GM19463 (cell line): ENCODE measurements around the gene IKZF3.
A peak's percentile ranks its signal among the peaks of the same experiment; 100 is the strongest.
"Not testable (repeated sequence)": the region's sequence is repeated elsewhere in the genome, so short reads cannot be mapped to it uniquely, and the experiment has no call there.

ENCODE experiments used
- ATAC-seq: cut with Tn5 transposase; IDR thresholded peaks from one replicate; pipeline ENCODE4 v1.9.1; 2021; ENCODE audit warnings: mild to moderate bottlenecking, moderate library complexity; ENCODE audit not compliant: unreplicated experiment

Gene IKZF3

DNA sequence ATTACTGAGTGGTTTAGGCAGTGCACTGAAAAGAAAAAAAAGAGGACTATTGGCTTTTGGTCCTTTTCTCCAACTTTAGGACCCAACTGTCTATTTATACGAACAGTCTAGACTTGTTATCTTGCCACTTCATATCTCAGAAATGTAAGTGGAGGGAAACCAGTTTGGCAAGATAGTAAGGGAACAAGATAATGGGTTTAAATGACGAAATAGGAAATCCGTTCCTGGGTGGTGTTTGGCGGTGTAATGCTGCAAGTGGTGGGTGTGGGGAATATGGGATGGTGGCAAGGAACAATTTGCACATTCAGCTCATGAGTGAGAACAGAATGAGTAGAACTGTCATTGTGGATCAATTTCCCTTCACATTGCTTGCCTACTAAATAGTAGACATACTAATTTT lies 81.6 kb downstream of the IKZF3 start:
- ATAC-seq = no peak

DNA sequence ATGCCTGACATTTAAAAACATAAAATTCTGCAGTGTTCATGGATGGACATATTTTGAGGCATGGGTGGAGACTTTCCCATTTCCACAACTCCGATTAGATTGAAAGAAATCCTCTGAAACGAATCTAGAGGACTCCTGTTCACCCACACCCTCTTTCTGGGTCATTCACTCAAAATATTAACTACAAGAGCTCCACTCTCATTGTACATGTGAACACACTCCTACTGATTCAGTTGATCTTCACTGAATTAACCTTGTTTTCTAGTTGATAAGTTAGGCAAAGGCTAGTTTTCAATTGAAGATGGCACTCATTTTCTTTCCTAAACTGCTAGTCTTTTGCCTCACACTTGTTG lies 82.3 kb downstream of the IKZF3 start:
- no peak for ATAC-seq

DNA sequence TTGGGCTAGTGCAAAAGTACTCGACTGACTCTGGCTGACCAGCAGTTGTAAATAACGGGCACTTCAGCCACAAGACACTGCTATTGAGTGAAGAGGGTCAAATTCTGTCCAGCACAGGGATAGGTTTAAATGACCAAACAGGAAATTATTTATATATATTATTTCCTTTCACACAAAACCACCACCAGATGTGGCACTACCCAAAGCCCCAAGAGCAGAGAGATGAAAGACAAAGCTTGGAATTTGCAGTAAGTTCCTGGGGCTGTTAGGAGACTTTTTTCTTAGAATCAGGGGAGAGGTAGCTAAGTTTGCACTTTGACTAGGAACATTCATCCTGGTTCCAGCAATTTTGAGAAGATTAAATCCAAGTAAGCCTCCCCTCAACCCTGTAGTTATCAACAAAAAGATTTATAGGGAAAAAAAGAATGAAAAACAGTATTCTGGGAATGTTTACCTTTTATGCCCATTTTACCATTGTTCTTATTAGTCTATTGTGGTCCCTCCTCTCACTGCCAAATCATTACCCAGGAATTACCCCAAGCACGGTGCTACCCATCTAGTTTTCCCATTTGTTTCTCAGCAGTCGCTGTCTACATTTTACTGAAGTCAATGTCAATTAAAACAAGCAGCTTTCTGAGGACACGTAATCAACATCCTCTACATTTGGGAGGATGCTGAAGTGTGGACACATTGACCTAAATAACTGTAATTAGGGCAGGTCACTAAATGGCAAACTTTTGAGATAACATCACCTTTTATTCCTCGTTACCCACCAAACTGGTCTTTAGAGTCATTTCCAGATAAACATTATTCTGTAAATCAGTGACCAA lies 82.9 kb downstream of the IKZF3 start:
- ATAC-seq = no peak

DNA sequence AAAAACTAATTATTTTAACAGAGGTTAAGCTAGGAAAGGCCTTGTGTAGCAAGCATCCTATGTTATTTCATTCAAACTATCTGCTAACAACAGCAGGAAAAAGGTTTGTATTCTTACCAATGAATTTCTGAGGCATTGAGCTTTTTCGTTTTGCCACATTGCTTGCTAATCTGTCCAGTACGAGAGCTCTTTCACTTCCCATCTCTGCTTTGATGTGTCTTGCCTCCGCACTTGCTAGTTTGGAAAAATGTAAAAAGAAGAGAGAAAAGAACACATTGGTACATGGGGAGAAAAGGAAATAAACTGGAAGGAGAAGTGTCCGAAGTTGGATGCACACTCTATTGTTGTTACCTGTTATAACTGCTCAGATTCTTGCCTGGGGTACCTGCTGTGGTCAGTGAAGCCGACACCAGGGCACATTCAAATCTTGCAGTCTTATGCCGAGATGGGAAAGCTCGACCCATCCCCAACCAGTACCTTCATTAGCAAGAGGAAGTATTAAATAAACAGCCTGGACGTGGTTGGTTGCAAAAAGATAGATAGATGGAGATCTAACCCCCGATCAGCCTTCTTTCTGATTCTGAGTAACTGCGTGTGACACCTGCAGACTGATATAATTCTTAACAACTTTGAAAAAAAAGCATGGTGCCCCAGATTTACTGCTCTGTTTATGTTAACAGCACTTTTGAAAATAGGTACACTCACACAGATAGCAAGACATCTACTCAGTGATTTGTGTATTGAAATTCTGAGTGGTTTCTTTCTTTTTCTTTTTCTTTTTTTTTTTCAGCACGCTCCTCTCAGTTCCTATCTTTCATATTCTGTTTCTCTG lies 86.4 kb downstream of the IKZF3 start:
- peak; percentile 53 for ATAC-seq

DNA sequence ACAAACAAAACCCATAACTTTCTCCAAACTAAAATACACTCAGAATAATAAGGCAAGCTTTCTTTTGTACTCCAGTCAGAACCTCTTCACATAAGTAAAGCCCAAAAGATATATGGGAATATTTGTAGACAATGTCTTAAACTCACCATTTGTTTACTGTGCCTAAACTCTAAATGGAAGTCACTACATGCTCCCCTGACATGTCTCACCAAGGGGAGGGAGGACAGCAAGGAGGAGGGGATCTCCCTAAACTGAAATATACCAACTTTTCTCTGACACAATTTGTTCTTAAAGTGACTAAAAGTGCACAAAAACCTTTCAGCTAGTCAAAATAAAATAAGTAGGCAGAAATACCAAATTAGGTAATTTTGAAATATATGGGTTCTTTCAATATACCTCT lies 87.9 kb downstream of the IKZF3 start:
- no peak for ATAC-seq

DNA sequence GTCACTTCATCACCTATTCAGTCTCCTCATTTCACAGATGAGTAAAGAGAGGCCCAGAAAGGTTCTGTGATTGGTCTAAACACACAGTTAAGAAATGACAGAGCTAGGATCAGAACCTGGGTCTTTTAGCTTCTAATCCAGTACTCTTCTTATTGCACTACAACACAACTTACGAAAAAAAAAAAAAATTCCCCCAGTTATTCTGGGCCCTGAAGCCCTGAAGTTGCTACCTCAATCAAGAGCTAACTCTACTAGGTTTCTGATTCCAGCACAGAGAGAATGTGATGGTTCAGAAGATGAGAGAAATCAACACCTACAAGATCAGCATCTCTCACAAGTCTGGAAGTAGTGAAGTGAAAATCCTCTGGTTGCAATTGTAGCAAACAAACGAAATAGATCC lies 89.1 kb downstream of the IKZF3 start:
- ATAC-seq = no peak

DNA sequence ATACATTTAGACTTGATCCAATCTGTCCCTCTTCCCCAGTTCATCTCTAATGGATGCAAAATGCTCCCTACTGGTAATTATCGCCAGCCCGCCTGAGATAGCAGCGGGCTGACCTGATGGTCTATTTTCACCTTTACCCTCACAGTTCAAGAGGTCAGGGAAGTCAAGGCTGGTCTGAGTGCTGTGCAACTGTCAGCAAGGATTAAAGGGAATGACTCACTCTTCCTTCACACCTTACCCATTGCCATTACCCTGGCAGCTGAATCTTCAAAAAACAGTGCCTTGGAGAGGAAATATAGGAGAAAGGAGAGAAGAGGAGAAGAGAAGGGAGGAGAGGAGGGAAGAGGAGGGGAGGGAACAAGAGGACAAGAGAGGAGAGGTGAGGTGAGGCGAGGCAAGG lies 90.1 kb downstream of the IKZF3 start:
- no peak for ATAC-seq

DNA sequence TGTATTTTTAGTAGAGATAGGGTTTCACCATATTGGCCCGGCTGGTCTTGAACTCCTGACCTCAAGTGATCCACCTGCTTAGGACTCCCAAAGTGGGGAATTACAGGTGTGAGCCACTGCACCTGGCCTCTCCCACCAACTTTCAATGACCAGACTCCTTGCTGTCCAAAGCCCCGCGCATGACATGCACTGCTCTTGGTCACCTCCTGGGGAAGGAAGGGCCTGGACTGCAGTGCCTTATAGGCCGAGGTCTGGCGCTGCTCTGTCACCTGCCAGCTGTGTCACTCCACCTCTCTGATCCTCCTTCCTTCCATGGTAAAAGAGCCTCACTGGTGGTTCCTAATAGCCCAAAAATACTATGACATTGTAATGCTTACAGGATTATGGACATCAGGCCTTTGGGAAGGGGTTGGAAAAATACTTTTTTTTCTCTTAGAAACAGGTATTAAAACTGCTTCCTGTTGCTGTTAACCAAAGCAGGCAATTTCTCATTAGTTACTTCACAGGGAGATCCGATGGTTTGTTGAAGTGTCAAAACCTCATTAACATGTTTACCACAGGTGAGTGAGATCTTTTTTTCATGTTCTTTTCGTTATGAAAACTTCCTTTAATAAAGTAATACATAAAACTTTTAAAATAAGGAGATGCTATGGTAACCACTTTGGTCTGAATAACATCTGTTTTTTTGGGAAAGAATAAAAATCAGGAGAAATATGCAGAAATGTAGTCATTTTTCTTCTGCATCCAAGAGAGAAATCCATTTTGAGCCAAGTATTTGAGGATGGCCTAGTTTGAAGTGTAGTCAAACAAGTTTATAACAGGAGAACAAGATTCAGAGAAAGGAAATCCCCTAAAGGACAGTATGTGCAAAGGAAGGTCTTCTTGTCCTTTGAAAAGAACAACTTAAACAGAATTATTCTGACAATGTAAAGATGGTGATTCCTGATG lies 90.9 kb downstream of the IKZF3 start:
- ATAC-seq = no peak

DNA sequence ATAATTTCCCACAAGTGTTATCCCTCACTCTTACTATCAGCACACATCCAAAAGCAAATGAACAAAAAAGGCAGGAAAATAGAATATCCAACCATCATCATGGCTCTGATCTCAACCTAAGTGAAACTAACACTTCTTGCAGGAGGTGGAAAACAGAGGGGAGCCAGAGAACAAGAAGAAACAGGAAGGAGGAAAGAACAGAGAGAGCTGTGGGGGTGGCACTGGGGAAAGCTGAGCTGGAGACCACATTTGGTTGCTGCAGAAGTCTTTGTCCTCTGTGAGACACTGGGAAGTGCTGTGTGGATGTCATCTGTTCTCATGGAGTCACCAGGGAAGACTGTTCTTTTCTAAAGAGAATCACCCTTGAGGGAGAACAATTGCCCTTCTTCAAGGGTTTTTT lies 91.7 kb downstream of the IKZF3 start:
- no peak for ATAC-seq

DNA sequence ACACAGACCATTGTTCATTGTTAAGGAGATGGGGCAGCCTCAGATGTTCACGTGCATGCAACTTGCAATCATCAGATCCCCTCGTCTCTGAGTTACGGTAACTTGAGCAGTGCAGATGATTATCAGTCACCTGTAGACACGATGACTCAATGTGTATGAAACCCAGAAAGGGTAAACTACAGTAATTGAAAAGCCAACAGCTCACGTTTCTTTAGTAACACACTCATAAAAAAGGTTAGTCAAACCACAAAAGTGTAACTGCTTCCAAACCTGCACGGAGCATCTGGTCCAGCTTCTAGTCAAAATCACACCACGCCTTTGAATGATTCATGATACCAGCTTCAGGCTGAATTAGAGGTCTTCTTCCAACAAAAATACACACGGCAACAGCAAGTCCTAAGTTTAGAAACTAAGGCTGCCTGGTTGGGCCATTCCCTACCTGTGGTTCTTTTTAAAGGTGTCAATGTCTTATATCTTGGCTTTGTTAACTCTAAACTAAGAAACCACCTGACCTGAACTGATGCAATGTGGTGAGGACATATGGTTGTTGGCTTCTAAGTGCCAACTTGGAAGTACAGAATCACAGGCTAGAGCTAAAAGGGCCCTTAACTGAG lies 94.0 kb downstream of the IKZF3 start:
- peak; percentile 65 for ATAC-seq

DNA sequence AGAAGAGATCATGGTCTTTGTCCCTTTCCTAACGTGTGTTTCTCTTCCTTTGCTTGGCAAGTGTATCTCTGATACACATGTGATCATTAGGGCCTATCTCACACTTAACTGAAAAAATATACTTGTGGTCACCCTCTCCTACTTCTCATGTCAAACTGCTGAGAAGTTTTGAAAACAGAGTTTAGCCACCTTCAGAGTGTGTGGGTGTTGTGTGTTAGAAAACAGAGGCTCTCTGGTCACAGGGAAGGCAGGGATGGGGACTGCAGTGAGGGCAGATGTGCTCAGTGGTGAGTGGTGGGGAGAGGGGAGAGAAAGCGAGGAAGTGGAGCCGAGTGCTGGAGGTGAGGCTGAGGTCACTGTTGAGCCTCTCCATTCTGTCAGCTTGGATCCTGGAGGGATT lies 97.0 kb downstream of the IKZF3 start:
- ATAC-seq = peak; percentile 35

DNA sequence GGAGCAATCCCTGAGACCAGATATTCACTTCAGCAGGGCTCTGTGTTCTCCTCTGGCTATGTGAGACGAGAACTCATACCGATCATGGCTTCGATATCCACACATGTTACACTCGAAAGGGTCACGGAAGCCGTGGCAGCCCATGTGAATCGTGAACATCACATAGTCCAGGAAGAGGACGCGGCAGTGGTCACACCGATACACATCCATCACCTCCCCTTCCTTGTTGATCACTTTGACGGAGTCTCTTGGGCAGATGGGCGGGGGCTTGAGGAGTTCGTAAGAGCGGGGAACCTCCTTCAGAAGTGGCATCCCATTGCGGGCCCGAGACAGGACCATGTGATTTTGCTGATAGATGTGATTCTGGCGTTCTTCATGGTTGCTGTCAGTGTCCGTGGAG lies 98.3 kb downstream of the IKZF3 start:
- no peak for ATAC-seq

DNA sequence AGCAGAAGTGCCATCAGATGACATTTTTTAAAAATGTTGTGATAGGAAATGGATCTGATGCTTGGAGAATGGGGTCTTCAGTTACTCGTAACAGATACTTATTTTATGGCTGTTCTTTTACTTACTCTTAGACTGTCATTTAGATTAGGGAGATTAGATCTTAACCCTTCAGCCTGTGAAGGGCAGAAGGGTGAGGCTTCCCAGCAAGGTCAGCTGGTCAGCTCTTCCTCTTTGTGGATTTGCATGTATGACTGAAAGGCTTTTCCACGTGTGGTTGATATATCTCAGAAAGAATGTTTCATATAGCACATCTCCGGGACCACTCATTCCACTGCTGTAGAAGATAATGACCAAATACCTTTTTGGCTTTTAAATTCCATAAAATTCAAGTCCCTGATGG lies 98.9 kb downstream of the IKZF3 start:
- no peak for ATAC-seq

DNA sequence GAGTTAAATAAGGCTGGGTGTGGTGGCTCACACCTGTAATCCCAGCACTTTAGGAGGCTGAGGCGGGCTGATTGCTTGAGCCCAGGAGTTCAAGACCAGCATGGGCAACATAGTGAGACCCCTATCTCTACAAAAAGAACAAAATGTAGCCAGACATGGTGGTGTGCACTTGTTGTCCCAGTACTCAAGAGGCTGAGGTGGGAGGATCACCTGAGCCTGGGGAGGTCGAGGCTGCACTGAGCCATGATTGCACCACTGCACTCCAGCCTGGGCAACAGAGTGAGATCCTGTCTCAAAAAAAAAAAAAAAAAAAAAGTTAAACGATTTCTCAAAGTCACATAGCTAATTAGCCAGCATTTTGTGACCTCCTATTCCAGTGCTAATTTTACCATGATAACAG lies 99.9 kb downstream of the IKZF3 start:
- ATAC-seq = not testable (repeated sequence)

DNA sequence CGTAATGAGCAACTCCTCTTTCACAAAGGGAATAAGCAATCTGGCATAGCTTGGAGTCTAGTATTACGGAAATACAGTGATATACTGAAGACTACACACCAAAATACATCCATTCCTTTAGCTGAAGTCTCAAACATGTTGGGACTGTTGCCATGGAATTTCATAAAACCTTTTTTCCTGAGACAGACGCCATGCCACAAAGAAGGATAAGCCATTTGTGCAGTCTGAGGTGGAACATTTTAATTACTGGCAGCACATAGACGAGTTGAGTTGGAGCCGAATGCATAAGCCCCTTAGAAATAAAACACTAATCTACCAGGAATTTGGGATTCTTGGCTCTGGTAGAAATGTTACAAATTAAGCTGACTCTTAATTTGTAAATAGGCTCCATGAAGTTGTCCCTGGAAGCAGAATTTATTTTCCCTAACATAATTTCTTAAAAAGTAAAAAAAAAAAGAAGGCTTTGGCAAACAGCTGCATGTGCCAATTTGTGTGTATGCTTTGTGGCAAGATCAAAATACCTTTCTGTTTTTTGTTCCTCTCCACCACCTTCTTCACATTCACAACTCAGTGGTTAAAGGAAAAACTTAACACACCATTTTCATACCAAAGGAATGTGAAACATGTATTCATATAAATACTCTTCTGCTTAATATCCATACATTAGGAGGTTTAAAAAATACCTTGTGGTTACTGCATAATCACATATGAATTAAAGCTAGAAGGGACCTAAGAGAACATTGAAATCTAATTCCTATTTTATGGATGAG lies 100.9 kb downstream of the IKZF3 start:
- ATAC-seq = no peak

DNA sequence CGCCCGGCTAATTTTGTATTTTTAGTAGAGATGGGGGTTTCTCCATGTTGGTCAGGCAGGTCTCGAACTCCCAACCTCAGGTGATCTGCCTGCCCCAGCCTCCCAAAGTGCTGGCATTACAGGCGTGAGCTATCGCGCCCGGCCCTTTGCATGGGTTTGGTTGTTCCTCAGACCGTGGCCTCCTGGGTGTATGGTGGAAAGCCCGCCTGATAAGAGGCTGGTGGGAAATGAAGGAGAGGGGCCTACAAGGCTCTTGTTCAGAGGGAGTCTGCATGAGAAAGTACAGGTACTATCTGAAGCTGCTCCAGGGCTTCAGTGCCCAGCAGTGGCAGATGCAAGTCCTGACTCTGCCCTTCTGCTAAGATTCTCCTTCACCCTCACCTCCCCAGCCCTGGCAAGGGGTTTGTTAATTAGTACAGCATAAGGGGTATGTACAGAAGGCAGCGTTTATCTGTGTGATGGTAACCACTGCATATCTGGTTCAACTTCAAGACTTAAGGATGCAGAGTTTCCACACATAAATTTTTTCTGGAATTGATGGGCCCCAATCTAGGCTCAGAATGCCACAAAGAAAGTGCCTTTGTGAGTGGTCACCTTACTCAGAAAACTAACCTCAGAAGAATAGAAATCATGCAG lies 102.1 kb downstream of the IKZF3 start:
- no peak for ATAC-seq

DNA sequence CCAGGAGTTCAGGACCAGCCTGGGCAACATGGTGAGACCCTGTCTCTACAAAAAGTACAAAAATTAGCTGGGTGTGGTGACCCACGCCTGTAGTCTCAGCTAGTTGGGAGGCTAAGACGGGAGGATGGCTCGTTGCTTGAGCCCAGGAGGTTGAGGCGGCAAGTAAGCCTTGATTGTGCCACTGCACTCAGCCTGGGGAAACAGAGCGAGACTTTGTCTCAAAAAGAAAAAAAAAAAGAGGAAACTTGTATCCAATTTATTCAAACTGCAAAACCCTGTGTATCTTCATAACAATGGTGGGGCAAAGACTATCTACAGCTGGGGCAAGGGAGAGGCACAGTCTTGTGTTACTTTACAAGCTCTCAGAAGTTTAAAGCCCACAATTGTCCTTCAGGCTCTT lies 104.9 kb downstream of the IKZF3 start:
- ATAC-seq = no peak

DNA sequence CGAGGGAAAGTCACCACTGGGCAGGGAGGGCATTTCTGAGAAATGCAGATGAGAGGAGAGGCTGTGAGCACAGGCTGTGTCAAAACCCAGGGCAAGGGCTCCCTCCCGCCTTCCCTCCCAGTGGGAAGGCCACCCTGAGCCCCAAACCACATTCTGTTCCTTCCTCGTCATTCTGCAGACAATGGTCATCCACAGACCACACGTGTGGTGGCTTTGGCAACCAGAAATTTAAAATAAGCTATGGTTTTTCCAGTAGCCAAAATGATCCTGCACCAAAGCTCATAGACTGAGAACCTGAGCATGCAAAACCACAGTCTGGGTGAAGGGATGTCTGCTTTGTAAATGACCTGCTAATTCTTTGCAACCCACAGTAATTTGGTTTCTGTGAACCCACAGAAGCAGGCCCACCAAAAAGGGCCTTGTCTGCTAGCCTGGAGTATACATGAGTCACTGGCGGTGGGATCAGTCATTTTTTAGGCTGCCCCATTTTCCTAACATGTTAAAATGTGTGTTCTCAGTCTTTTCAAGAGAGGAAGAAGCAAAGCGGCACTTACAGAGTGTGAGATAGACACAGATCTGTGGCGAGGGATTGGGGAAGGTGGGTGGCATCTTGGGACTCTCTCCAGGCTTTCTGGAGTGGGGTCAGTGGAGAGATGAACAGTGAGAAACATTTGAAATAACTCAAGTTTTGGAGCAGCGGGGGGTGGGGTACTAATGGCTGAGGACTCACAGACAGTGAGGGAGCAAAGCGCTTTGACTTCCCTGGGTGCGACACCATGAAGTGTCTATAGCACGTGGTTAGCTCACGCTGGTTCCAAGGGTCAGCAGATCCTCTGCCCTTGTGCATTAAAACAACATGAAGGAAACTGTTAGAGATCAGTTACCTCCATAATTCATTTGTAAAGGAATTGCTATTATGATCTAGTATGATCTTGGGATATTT lies 105.9 kb downstream of the IKZF3 start:
- ATAC-seq = peak; percentile 20
